Measurements from ENCODE around the gene PRG2. TPM values are rescaled to one million over a fixed set of nuclear protein-coding genes. Genes with fewer than 3 reads are reported as not detected.

Gene PRG2
- total RNA-seq, 4 donors from 2014 or later, result not detected

DNA sequence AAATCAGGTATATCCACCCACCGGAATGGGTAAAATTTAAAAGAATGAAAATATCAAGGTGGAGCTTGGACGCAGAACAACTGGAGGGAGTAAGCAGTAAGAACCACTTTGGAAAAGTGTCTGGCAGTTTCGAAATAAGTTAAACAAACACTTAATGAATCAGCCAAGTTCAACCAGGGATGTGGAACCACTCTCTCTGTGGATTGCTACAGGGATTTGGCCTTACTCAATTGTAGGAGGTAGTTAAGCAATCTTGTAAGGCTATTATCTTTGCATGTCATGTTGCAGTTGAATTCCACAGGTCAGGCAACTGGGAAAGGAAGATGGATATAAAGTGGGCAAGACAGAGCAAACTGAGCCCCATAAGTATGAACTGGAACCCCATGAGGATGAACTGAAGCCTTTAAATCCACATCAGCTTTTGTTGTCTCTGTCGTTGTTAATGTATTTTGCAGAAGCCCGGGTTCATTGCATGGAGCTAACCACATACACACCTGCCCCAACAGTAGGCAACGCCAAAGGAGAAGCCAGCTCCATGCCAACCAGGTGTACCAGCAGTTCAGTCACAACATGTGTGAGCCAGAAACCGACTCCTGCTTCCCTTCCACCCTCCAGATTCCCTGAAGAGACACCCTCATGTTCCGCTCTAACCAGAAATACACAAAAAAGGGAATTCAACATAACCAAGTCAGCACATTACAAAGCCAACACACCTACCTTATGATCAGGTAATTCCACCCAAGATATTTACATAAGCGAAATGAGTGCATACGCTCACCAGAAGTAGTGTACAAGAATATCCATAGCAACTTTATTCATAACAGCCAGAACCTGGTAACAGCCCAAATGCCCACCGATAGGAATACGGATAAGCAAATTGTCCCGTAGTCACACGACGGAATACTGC lies 44.4 kb upstream of the PRG2 start:
- H3K9me3 ChIP-seq, result no peaks in the 10 kb centered on the region
- peak overlapping the region; percentile 67 to 82 (median 78) for H3K27ac ChIP-seq
- H3K4me3 ChIP-seq, result no peak overlapping the region
- no peaks in the 10 kb centered on the region for H3K36me3 ChIP-seq
- no peaks in the 10 kb centered on the region for H3K27me3 ChIP-seq
- H3K4me1 ChIP-seq, result peaks cover 13 to 66% (median 37%) of the 10 kb centered on the region in 3 donors
- intact Hi-C loops (cut with DNase I), result no loop called here
- DNase-seq, result no peak
- 29 to 54% methylated on average over 12 to 15 of the region's 15 CpGs for WGBS, 2 donors
- TF ChIP-seq POLR2A (IDR thresholded peaks at IDR 0.05), result no peak
- TF ChIP-seq, protein P1, sequence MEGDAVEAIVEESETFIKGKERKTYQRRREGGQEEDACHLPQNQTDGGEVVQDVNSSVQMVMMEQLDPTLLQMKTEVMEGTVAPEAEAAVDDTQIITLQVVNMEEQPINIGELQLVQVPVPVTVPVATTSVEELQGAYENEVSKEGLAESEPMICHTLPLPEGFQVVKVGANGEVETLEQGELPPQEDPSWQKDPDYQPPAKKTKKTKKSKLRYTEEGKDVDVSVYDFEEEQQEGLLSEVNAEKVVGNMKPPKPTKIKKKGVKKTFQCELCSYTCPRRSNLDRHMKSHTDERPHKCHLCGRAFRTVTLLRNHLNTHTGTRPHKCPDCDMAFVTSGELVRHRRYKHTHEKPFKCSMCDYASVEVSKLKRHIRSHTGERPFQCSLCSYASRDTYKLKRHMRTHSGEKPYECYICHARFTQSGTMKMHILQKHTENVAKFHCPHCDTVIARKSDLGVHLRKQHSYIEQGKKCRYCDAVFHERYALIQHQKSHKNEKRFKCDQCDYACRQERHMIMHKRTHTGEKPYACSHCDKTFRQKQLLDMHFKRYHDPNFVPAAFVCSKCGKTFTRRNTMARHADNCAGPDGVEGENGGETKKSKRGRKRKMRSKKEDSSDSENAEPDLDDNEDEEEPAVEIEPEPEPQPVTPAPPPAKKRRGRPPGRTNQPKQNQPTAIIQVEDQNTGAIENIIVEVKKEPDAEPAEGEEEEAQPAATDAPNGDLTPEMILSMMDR (IDR thresholded peaks at IDR 0.05), result no peak

DNA sequence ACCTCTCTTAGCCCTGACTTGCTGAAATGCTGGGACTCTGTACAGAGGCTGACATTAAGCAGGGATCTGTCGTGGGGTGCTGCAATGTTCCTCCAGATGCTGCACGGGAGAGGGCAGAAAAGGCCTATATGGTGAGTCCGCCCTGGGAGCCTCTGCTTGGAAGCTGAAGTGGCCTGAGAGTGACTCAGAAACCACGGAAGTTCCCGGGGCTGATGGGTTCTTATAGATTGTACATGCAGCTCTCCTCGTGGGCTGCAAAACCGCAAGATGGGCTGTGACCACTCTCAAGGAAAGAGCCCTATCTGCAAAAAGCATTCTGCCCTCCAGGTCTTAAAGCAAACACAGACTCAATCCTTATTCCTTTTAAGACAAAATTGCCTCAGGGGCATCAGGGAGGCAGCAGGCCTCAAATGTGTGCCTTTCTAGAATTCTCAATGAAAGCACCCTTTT lies 42.3 kb upstream of the PRG2 start:
- intact Hi-C loops (cut with DNase I), result no loop called here
- Histone ChIP-seq H3K27ac (peak overlapping the region in 3 of 4 donors; percentile 23 to 81 (median 54)), H3K27me3 (no peaks in the 10 kb centered on the region), H3K4me3 (no peak overlapping the region), H3K36me3 (no peaks in the 10 kb centered on the region), H3K4me1 (peaks cover 20 to 80% (median 46%) of the 10 kb centered on the region in 3 donors), H3K9me3 (no peaks in the 10 kb centered on the region)
- WGBS, 2 donors, result 55 to 62% methylated on average over 3 to 7 of the region's 7 CpGs
- no peak for DNase-seq
- TF ChIP-seq, protein P1 (IDR thresholded peaks at IDR 0.05), result no peak
- TF ChIP-seq POLR2A (IDR thresholded peaks at IDR 0.05), result no peak

DNA sequence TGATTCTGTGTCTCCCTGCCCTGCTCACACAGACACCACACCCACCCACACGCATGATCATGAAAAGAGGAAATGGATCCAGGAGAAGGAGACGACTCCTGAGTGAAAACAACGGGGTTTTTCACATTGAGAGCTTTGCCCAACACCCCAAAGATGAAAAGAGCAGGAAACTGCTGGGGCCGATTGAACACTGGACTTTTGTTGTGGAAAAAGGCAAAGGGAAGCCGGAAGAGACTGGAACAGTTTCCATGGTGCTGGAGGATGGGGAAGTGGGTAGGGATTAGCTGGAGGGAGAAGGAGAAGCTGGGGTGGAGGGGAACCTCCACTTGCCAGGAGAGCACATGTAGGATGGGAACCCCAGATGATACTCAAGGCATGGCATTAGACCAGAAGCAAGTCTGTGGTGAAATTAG lies 41.7 kb upstream of the PRG2 start:
- intact Hi-C loops (cut with DNase I), result no loop called here
- WGBS, 2 donors, result 38 to 45% methylated on average over 5 of the region's 5 CpGs
- Histone ChIP-seq H3K4me3 (no peak overlapping the region), H3K27me3 (no peaks in the 10 kb centered on the region), H3K36me3 (no peaks in the 10 kb centered on the region), H3K9me3 (no peaks in the 10 kb centered on the region), H3K27ac (peak overlapping the region in 3 of 4 donors; percentile 23 to 81 (median 54)), H3K4me1 (peaks cover 25 to 86% (median 52%) of the 10 kb centered on the region in 3 donors)
- TF ChIP-seq, protein P1 (IDR thresholded peaks at IDR 0.05), result no peak
- no peak for TF ChIP-seq POLR2A (IDR thresholded peaks at IDR 0.05)
- no peak for DNase-seq

DNA sequence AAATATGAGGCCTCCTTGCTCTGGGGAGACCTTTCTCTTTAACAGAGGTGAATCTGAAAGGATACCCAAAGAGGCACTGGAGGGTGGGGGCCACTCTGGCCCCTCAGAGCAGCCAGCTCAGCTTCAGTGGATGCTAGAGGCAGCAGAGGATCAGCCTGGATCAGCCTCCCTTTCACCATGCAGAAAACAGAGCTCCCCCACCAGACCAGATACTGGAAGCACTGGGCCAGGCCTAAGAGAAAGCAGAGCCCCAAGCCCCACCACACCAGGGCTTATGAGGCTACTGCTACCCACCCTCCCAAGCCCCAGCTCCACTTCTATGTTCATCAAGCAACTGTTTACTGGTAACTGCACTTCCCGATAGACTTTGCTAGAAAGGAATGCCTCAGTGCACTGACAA lies 40.5 kb upstream of the PRG2 start:
- no peak for TF ChIP-seq POLR2A (IDR thresholded peaks at IDR 0.05)
- TF ChIP-seq, protein P1 (IDR thresholded peaks at IDR 0.05), result no peak
- no peak for DNase-seq
- Histone ChIP-seq H3K9me3 (no peaks in the 10 kb centered on the region), H3K4me1 (peaks cover 36 to 91% (median 64%) of the 10 kb centered on the region in 3 donors), H3K36me3 (no peaks in the 10 kb centered on the region), H3K27me3 (no peaks in the 10 kb centered on the region), H3K27ac (no peak overlapping the region), H3K4me3 (no peak overlapping the region)
- intact Hi-C loops (cut with DNase I), result no loop called here
- whole genome bisulfite sequencing, 2 donors, result 93% methylated on average over 1 of the region's 1 CpG; no CpG with 5 or more reads in 1 of the 2 donors

DNA sequence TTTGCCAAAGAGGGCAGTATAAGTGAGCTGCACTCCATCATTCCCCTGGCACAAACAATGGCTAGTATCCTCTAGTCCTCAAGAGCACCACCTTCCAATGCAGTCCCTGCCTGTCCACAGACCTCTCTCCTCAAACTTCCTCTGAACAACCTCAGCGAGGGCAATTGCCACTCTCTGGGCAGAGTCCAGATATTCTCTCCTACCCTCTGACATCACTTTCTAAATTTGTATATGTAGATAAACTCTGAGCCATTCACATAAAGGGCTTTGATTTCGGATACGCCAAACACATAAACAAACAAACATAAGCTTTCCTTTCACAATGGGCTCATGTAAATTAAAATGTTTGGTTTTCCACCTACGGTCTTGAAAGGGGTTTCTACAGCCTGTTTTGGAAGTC lies 39.5 kb upstream of the PRG2 start:
- Histone ChIP-seq H3K4me1 (peaks cover 40 to 91% (median 65%) of the 10 kb centered on the region in 3 donors), H3K27ac (peak overlapping the region in 1 of 4 donors; percentile 99), H3K4me3 (no peak overlapping the region), H3K27me3 (no peaks in the 10 kb centered on the region), H3K9me3 (no peaks in the 10 kb centered on the region), H3K36me3 (no peaks in the 10 kb centered on the region)
- 47 to 60% methylated on average over 4 of the region's 4 CpGs for WGBS, 2 donors
- no peak for TF ChIP-seq POLR2A (IDR thresholded peaks at IDR 0.05)
- intact Hi-C loops (cut with DNase I), result no loop called here
- no peak for DNase-seq
